ENCODE measurements around the gene OR2AG1. TPM values are rescaled to one million over a fixed set of nuclear protein-coding genes. Genes with fewer than 3 reads are reported as not detected.

The OR2AG1 gene
- total and polyA plus RNA-seq, 2 experiments from 2014 or later, result 0.83 TPM; not detected in 1

DNA sequence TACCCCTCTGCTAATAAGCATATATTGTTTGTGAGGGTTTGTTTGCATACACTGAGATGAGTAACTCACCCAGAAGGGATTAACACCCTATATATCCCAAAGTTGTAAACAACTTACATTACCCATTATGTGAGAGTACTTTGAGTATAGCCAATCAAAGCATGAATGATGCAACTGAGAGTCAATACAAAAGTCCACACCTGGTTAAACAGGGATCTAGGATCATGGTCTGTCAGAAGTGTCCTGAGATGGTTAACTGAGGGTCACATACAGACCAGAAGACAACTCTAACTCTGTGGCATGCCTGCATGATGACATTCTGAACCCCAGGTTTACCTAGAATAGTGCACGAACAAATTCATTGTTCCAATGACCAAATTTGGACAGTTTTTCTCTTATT lies 45.3 kb downstream of the OR2AG1 start:
- Histone ChIP-seq H3K9me2 (replicated peaks; ENCODE audit: insufficient read depth) (no peaks in the 10 kb centered on the region), H3K36me3 (replicated peaks; ENCODE audit: insufficient read depth, low read depth) (no peaks in the 10 kb centered on the region), H3K27ac (no peak overlapping the region), H3K27me3 (no peaks in the 10 kb centered on the region), H3K4me2 (no peak overlapping the region), H2AFZ (no peak overlapping the region), H3K4me3 (no peak overlapping the region), H3K4me1 (ENCODE audit: insufficient read depth) (no peaks in the 10 kb centered on the region), H3K79me2 (no peaks in the 10 kb centered on the region), H3K9me3 (ENCODE audit: low read depth) (no peaks in the 10 kb centered on the region), H4K20me1 (ENCODE audit: insufficient read depth, poor library complexity, severe bottlenecking) (no peaks in the 10 kb centered on the region)
- TF ChIP-seq EZH2phosphoT487 (IDR thresholded peaks at IDR 0.05; ENCODE audit: low read depth, severe bottlenecking, unreplicated experiment), result no peak
- TF ChIP-seq, protein P1, sequence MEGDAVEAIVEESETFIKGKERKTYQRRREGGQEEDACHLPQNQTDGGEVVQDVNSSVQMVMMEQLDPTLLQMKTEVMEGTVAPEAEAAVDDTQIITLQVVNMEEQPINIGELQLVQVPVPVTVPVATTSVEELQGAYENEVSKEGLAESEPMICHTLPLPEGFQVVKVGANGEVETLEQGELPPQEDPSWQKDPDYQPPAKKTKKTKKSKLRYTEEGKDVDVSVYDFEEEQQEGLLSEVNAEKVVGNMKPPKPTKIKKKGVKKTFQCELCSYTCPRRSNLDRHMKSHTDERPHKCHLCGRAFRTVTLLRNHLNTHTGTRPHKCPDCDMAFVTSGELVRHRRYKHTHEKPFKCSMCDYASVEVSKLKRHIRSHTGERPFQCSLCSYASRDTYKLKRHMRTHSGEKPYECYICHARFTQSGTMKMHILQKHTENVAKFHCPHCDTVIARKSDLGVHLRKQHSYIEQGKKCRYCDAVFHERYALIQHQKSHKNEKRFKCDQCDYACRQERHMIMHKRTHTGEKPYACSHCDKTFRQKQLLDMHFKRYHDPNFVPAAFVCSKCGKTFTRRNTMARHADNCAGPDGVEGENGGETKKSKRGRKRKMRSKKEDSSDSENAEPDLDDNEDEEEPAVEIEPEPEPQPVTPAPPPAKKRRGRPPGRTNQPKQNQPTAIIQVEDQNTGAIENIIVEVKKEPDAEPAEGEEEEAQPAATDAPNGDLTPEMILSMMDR (IDR thresholded peaks at IDR 0.05; ENCODE audit: poor library complexity), result no peak
- no peak for TF ChIP-seq EZH2 (IDR thresholded peaks at IDR 0.05; ENCODE audit: borderline replicate concordance)
- no peak for DNase-seq (ENCODE audit: low spot score)
- WGBS (ENCODE audit: low lambda C conversion rate, missing lambda C conversion rate), result 93% methylated on average over 1 of the region's 1 CpG

DNA sequence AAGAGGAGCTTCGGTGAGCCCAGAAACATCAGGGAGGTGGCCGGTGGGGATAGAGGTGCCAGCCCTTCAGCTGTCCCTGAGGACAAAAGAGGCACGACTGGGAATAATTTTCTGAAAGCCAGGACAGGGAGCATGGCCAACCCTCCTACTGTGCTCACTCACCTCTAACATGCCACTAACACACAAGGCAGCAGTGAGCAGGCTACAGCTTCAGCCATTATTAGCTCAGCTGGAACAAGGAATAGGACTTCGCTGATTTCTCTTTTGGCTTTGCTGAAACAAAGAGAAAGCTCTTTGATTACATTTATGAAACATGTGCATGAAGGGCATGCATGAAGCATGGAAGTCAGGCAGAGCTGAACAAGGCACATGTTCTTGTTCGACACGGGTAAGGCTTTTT lies 50.5 kb downstream of the OR2AG1 start:
- Histone ChIP-seq H3K9me2 (replicated peaks; ENCODE audit: insufficient read depth) (no peaks in the 10 kb centered on the region), H4K20me1 (ENCODE audit: insufficient read depth, poor library complexity, severe bottlenecking) (no peaks in the 10 kb centered on the region), H3K4me2 (no peak overlapping the region), H3K79me2 (no peaks in the 10 kb centered on the region), H2AFZ (no peak overlapping the region), H3K9me3 (ENCODE audit: low read depth) (no peaks in the 10 kb centered on the region), H3K36me3 (replicated peaks; ENCODE audit: insufficient read depth, low read depth) (no peaks in the 10 kb centered on the region), H3K27me3 (no peaks in the 10 kb centered on the region), H3K27ac (no peak overlapping the region), H3K4me3 (no peak overlapping the region), H3K4me1 (ENCODE audit: insufficient read depth) (no peaks in the 10 kb centered on the region)
- 83% methylated on average over 6 of the region's 6 CpGs for WGBS (ENCODE audit: low lambda C conversion rate, missing lambda C conversion rate)
- no peak for DNase-seq (ENCODE audit: low spot score)
- TF ChIP-seq, protein P1 (IDR thresholded peaks at IDR 0.05; ENCODE audit: poor library complexity), result no peak
- TF ChIP-seq EZH2 (IDR thresholded peaks at IDR 0.05; ENCODE audit: borderline replicate concordance) (no peak), EZH2phosphoT487 (IDR thresholded peaks at IDR 0.05; ENCODE audit: low read depth, severe bottlenecking, unreplicated experiment) (no peak)

DNA sequence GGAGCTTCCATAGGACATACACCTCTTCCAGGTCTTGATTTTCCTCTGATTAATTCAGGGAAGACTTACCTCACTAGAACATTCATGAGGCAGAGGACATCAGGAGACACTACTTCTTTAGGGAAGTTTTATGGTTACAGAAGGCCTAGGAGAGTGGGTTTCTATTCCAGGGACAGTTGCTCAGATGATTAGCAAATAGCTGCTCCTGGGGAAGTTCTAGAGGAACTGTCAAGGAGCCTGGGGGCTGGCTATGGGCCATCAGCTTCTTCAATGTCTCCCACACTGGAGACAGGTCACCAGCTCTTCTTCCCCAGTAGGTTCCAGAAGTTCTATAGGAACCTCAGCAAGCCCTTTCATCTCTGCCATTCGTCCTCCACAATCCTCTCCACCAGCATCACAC lies 51.2 kb downstream of the OR2AG1 start:
- WGBS (ENCODE audit: low lambda C conversion rate, missing lambda C conversion rate), result 89% methylated on average over 1 of the region's 1 CpG
- no peak for DNase-seq (ENCODE audit: low spot score)

More for the DNA sequence above, 51.2 kb downstream of the OR2AG1 start:
- Histone ChIP-seq H3K27ac (no peak overlapping the region), H3K79me2 (no peaks in the 10 kb centered on the region), H3K9me3 (ENCODE audit: low read depth) (no peaks in the 10 kb centered on the region), H3K4me2 (no peak overlapping the region), H2AFZ (no peak overlapping the region), H3K9me2 (replicated peaks; ENCODE audit: insufficient read depth) (no peaks in the 10 kb centered on the region), H4K20me1 (ENCODE audit: insufficient read depth, poor library complexity, severe bottlenecking) (no peaks in the 10 kb centered on the region), H3K36me3 (replicated peaks; ENCODE audit: insufficient read depth, low read depth) (no peaks in the 10 kb centered on the region), H3K4me1 (ENCODE audit: insufficient read depth) (no peaks in the 10 kb centered on the region), H3K4me3 (no peak overlapping the region), H3K27me3 (no peaks in the 10 kb centered on the region)
- TF ChIP-seq, protein P1 (IDR thresholded peaks at IDR 0.05; ENCODE audit: poor library complexity), result no peak
- TF ChIP-seq EZH2 (IDR thresholded peaks at IDR 0.05; ENCODE audit: borderline replicate concordance), result no peak
- TF ChIP-seq EZH2phosphoT487 (IDR thresholded peaks at IDR 0.05; ENCODE audit: low read depth, severe bottlenecking, unreplicated experiment), result no peak

Other genes with a start within 250 kb of the OR2AG1 start
- 15.3 and 18.0 TPM in 2 replicates for gene RRP8, start 179.4 kb upstream of the OR2AG1 start, total RNA-seq
- gene RRP8, start 179.4 kb upstream of the OR2AG1 start, polyA plus RNA-seq, result 26.1 and 27.8 TPM in 2 replicates
- 110 and 114 TPM in 2 replicates for gene ILK, start 179.2 kb upstream of the OR2AG1 start, total RNA-seq
- 126 and 135 TPM in 2 replicates for gene ILK, start 179.2 kb upstream of the OR2AG1 start, polyA plus RNA-seq
- 29.5 and 33.3 TPM in 2 replicates for gene TAF10, start 170.8 kb upstream of the OR2AG1 start, total RNA-seq
- gene TAF10, start 170.8 kb upstream of the OR2AG1 start, polyA plus RNA-seq, result 248 and 295 TPM in 2 replicates
- 68.4 and 105 TPM in 2 replicates for gene TPP1, start 163.6 kb upstream of the OR2AG1 start, total RNA-seq
- gene TPP1, start 163.6 kb upstream of the OR2AG1 start, polyA plus RNA-seq, result 170 and 185 TPM in 2 replicates
- 8.5 and 15.2 TPM in 2 replicates for gene DCHS1, start 127.2 kb upstream of the OR2AG1 start, total RNA-seq
- gene DCHS1, start 127.2 kb upstream of the OR2AG1 start, polyA plus RNA-seq, result 6.3 and 8.0 TPM in 2 replicates
- 34.5 and 71.9 TPM in 2 replicates for gene MRPL17, start 99.7 kb upstream of the OR2AG1 start, total RNA-seq
- gene MRPL17, start 99.7 kb upstream of the OR2AG1 start, polyA plus RNA-seq, result 62.7 and 71.9 TPM in 2 replicates
- gene OR2AG2, start 11.0 kb upstream of the OR2AG1 start, total RNA-seq, result 0.12 and 0.27 TPM in 2 replicates
- gene OR2AG2, start 11.0 kb upstream of the OR2AG1 start, polyA plus RNA-seq, result not detected in 2 replicates
- 0.08 and 0.20 TPM in 2 replicates for gene OR6A2, start 16.7 kb downstream of the OR2AG1 start, total RNA-seq
- gene OR6A2, start 16.7 kb downstream of the OR2AG1 start, polyA plus RNA-seq, result not detected in 2 replicates
- not detected in 2 replicates for gene OR10A5, start 62.7 kb downstream of the OR2AG1 start, total RNA-seq
- gene OR10A5, start 62.7 kb downstream of the OR2AG1 start, polyA plus RNA-seq, result not detected in 2 replicates
- not detected in 2 replicates for gene OR10A2, start 80.0 kb downstream of the OR2AG1 start, total RNA-seq
- 0.04 and 0.12 TPM in 2 replicates for gene OR10A2, start 80.0 kb downstream of the OR2AG1 start, polyA plus RNA-seq
- not detected in 2 replicates for gene OR10A4, start 93.6 kb downstream of the OR2AG1 start, total RNA-seq
- gene OR10A4, start 93.6 kb downstream of the OR2AG1 start, polyA plus RNA-seq, result not detected in 2 replicates
- gene OR2D2, start 109.5 kb downstream of the OR2AG1 start, total RNA-seq, result 0.24 and 0.30 TPM in 2 replicates
- gene OR2D2, start 109.5 kb downstream of the OR2AG1 start, polyA plus RNA-seq, result not detected in 2 replicates
- gene OR2D3, start 138.0 kb downstream of the OR2AG1 start, total RNA-seq, result not detected in 2 replicates
- 0.15 TPM in 1 of 2 replicates, not detected in the other for gene OR2D3, start 138.0 kb downstream of the OR2AG1 start, polyA plus RNA-seq
- gene ZNF215, start 143.4 kb downstream of the OR2AG1 start, total RNA-seq, result 3.3 and 3.6 TPM in 2 replicates
- 1.2 and 2.0 TPM in 2 replicates for gene ZNF215, start 143.4 kb downstream of the OR2AG1 start, polyA plus RNA-seq
- gene ZNF214, start 237.3 kb downstream of the OR2AG1 start, total RNA-seq, result 3.3 and 5.0 TPM in 2 replicates
- 1.4 and 3.4 TPM in 2 replicates for gene ZNF214, start 237.3 kb downstream of the OR2AG1 start, polyA plus RNA-seq
- 0.24 and 0.40 TPM in 2 replicates for gene NLRP14, start 237.5 kb downstream of the OR2AG1 start, total RNA-seq
- not detected in 2 replicates for gene NLRP14, start 237.5 kb downstream of the OR2AG1 start, polyA plus RNA-seq

Data from hepatocyte (in vitro differentiated cells).